ENCODE data around the gene SPEM1. TPM values are rescaled to one million over a fixed set of nuclear protein-coding genes. Genes with fewer than 3 reads are reported as not detected.
A peak's percentile ranks its signal among the peaks of the same experiment; 100 is the strongest.

Gene SPEM1
- total RNA-seq, 4 donors from 2014 or later: not detected

DNA sequence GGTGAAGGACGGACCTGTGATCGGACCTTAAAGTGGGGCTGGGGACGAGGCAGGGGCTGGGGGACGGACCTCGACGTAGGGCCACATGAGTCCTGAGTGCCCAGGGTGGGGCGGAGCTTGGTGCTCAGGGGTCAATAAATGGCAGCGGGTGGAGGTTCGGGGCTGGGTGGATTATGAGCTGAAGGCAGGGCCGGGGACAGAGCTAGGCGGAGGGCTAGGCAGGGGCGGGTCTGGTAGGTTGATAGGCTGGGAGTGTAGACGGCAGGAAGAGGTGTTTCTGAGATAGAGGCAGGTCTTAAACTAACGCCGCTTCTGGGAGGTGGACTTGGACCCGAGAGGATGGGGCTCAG lies 25.5 kb downstream of the SPEM1 start:
- WGBS, 2 donors (ENCODE audit: low coverage in 1 of 2): 10 to 18% methylated on average over 14 of the region's 16 CpGs
- TF ChIP-seq POLR2A (IDR thresholded peaks at IDR 0.05) (no peak), EP300 (IDR thresholded peaks at IDR 0.05) (no peak)
- TF ChIP-seq, protein P1, sequence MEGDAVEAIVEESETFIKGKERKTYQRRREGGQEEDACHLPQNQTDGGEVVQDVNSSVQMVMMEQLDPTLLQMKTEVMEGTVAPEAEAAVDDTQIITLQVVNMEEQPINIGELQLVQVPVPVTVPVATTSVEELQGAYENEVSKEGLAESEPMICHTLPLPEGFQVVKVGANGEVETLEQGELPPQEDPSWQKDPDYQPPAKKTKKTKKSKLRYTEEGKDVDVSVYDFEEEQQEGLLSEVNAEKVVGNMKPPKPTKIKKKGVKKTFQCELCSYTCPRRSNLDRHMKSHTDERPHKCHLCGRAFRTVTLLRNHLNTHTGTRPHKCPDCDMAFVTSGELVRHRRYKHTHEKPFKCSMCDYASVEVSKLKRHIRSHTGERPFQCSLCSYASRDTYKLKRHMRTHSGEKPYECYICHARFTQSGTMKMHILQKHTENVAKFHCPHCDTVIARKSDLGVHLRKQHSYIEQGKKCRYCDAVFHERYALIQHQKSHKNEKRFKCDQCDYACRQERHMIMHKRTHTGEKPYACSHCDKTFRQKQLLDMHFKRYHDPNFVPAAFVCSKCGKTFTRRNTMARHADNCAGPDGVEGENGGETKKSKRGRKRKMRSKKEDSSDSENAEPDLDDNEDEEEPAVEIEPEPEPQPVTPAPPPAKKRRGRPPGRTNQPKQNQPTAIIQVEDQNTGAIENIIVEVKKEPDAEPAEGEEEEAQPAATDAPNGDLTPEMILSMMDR (IDR thresholded peaks at IDR 0.05): no peak
- peak; percentile 40 for ATAC-seq
- Histone ChIP-seq H3K9me3 (no peaks in the 10 kb centered on the region), H3K27ac (no peak overlapping the region), H3K36me3 (no peaks in the 10 kb centered on the region), H3K27me3 (peaks cover 85% of the 10 kb centered on the region), H3K4me3 (peak overlapping the region in 1 of 2 donors; percentile 44), H3K4me1 (peaks cover 0 to 31% (median 9%) of the 10 kb centered on the region in 3 donors)

DNA sequence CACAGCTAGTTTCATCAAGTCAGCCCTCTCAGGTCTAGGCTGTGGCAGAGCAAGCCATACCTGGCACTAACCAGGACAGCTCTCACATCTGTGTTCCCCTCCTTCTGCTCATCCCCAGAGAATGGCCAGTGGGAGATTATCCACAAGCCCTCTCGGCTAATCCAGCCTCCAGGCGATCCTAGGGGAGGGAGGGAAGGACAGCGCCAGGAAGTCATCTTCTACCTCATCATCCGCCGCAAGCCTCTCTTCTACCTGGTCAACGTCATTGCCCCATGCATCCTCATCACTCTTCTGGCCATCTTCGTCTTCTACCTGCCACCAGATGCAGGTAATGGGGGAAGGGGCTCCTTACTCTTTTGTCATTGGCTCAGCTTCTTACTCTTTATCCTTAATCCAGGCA lies 28.3 kb downstream of the SPEM1 start:
- no peaks in the 10 kb centered on the region for H3K36me3 ChIP-seq
- H3K27ac ChIP-seq: no peak overlapping the region
- no peak for ATAC-seq
- no peak overlapping the region for H3K4me3 ChIP-seq
- H3K9me3 ChIP-seq: no peaks in the 10 kb centered on the region
- TF ChIP-seq POLR2A (IDR thresholded peaks at IDR 0.05): no peak
- H3K27me3 ChIP-seq: peaks cover 57% of the 10 kb centered on the region
- WGBS, 2 donors (ENCODE audit: low coverage in 1 of 2): 73 to 81% methylated on average over 6 to 7 of the region's 7 CpGs
- peaks cover 0 to 24% (median 7%) of the 10 kb centered on the region in 3 donors for H3K4me1 ChIP-seq

DNA sequence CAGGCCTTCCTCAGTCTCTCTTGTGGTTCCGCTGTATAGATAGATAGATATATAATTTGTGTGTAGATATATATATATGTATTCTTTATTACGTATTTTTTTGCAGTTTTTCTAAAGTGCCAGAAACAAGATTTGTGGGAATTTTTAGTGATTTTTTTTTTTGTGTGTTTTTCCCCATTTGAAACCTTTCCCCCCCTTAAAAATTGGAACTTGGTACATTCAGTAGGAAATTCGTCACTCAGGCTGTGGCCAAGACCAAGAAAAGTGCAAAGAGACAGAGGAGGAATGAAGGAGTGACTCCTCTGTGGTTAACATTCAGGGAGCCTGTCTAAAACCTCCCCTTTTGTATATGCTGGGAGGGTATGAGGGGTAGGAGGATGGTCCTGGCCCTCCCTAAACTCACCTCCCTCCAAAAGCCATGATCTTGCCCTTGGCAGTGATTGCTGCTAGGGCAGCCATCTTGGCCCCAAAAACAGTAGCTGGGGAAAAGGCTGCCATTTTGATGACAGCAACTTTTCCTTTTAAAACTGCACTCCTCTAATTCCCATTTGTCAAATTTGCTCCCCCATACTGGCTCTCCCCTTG lies 39.9 kb downstream of the SPEM1 start:
- TF ChIP-seq, protein P1 (IDR thresholded peaks at IDR 0.05): no peak
- TF ChIP-seq POLR2A (IDR thresholded peaks at IDR 0.05) (no peak), POLR2AphosphoS5 (IDR thresholded peaks at IDR 0.05) (no peak), EP300 (IDR thresholded peaks at IDR 0.05) (no peak)
- H3K4me1 ChIP-seq: peaks cover 0 to 25% (median 0%) of the 10 kb centered on the region in 3 donors
- no peaks in the 10 kb centered on the region for H3K9me3 ChIP-seq
- no peak overlapping the region for H3K4me3 ChIP-seq
- no peak overlapping the region for H3K27ac ChIP-seq
- H3K27me3 ChIP-seq: no peaks in the 10 kb centered on the region
- 74 to 75% methylated on average over 3 of the region's 3 CpGs for WGBS, 2 donors (ENCODE audit: low coverage in 1 of 2)
- H3K36me3 ChIP-seq: peaks cover 0 to 35% of the 10 kb centered on the region in 2 donors
- no peak for ATAC-seq

DNA sequence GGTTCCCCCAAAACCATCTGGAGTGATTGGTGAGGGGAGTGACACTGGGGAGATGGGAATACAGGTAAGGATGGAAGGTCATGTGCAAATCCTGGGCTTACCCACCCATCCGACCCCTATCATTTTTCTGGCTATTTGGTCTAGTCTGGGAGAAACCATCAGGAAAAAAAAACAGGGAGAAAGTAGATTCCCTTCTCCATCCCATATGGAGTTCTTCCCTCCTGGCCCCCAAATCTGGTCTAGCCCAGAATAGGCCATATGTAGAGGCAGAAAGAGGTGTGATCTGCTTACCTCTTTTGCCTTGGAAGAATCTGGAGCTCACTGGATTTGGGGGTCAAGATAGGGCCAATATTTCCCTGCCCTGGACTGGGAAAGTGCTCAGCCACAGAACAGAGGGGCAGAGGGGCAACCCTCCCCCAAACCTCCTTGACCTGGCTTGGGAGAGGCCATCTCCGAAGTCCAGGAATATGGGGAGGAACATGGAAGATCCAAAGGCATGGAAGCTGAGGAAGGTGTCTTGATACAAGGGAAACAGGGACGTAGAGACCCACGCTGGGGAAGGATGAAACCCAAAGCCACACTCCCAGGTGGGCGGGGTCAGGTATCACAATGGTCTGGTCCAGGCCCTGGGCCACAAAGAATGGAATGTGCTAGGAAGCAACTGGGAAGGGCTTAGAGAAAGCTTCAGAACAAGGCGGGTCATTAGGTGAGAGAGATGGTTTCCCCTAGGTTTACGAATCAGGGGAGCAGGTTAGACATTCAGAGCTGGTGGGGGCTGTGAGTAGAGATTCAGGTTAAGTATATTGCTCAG lies 40.9 kb downstream of the SPEM1 start:
- peaks cover 0 to 45% of the 10 kb centered on the region in 2 donors for H3K36me3 ChIP-seq

More for the DNA sequence above, 40.9 kb downstream of the SPEM1 start:
- WGBS, 2 donors (ENCODE audit: low coverage in 1 of 2): 99 to 100% methylated on average over 2 to 6 of the region's 7 CpGs
- Histone ChIP-seq H3K27me3 (no peaks in the 10 kb centered on the region), H3K4me1 (peaks cover 0 to 27% (median 4%) of the 10 kb centered on the region in 3 donors), H3K4me3 (no peak overlapping the region), H3K9me3 (no peaks in the 10 kb centered on the region), H3K27ac (peak overlapping the region in 2 of 4 donors; percentile 6 to 31)
- ATAC-seq: no peak
- TF ChIP-seq POLR2A (IDR thresholded peaks at IDR 0.05) (no peak), EP300 (IDR thresholded peaks at IDR 0.05) (no peak)
- TF ChIP-seq, protein P1 (IDR thresholded peaks at IDR 0.05): no peak

All from gastroesophageal sphincter (tissue), 4 donors.